Astrocyte (in vitro differentiated cells and primary cell): ENCODE data around the gene PRKRA. TPM values are rescaled to one million over a fixed set of nuclear protein-coding genes. Genes with fewer than 3 reads are reported as not detected.

Source experiments
- DNase-seq: peaks from one replicate; pipeline ENCODE4 v3.0.0-alpha.2; 2010; ENCODE audit warnings: low read depth
- FAIRE-seq: peaks from 2 replicates; lab custom pipeline; 2011; peaks lifted over from hg19 to GRCh38; lab: Jason Lieb, UNC
- H2AFZ ChIP-seq: 2 replicates; pipeline ENCODE4 v1.6.0; 2012; ENCODE audit warnings: low read depth, low read length, inconsistent platforms
- H3K27ac ChIP-seq: 2 replicates; pipeline ENCODE4 v1.5.1; 2011; ENCODE audit warnings: low read depth, low read length, inconsistent platforms
- H3K27me3 ChIP-seq: 2 replicates; pipeline ENCODE4 v1.6.0; 2011; ENCODE audit warnings: low read length, inconsistent platforms; ENCODE audit not compliant: insufficient read depth
- H3K36me3 ChIP-seq: 2 replicates; pipeline ENCODE4 v1.5.1; 2011; ENCODE audit warnings: low read length, inconsistent platforms; ENCODE audit not compliant: insufficient read depth
- H3K4me1 ChIP-seq: 2 replicates; pipeline ENCODE4 v1.5.1; 2011; ENCODE audit warnings: low read length, inconsistent platforms; ENCODE audit not compliant: insufficient read depth
- H3K4me2 ChIP-seq: 2 replicates; pipeline ENCODE4 v1.6.0; 2012; ENCODE audit warnings: low read length, inconsistent platforms
- H3K4me3 ChIP-seq: 2 replicates; pipeline ENCODE4 v1.5.1; 2011; ENCODE audit warnings: low read depth, mild to moderate bottlenecking, low read length, inconsistent platforms; ENCODE audit not compliant: insufficient read depth
- H3K79me2 ChIP-seq: 2 replicates; pipeline ENCODE4 v1.6.0; 2012; ENCODE audit warnings: mild to moderate bottlenecking, low read length, inconsistent platforms; ENCODE audit not compliant: insufficient read depth
- H3K9ac ChIP-seq: 2 replicates; pipeline ENCODE4 v1.6.0; 2012; ENCODE audit warnings: mild to moderate bottlenecking, low read length, inconsistent platforms
- H3K9me3 ChIP-seq: 2 replicates; pipeline ENCODE4 v1.5.1; 2012; ENCODE audit warnings: low read depth, mild to moderate bottlenecking, low read length, inconsistent platforms; ENCODE audit not compliant: insufficient read depth
- H4K20me1 ChIP-seq: 2 replicates; pipeline ENCODE4 v1.6.0; 2012; ENCODE audit warnings: low read length, inconsistent platforms; ENCODE audit not compliant: insufficient read depth
- H3K27ac Mint-ChIP-seq: one replicate; pipeline ENCODE4 v1.8.0; 2021; ENCODE audit warnings: mild to moderate bottlenecking, mixed read lengths; ENCODE audit not compliant: unreplicated experiment
- H3K27me3 Mint-ChIP-seq: one replicate; pipeline ENCODE4 v1.8.0; 2021; ENCODE audit warnings: low read depth, mixed read lengths; ENCODE audit not compliant: unreplicated experiment
- H3K36me3 Mint-ChIP-seq: one replicate; pipeline ENCODE4 v1.8.0; 2021; ENCODE audit warnings: low read depth, mixed read lengths; ENCODE audit not compliant: unreplicated experiment
- H3K4me1 Mint-ChIP-seq: one replicate; pipeline ENCODE4 v1.8.0; 2021; ENCODE audit warnings: low read depth, mixed read lengths; ENCODE audit not compliant: unreplicated experiment
- H3K4me3 Mint-ChIP-seq: one replicate; pipeline ENCODE4 v1.8.0; 2021; ENCODE audit warnings: mild to moderate bottlenecking, moderate library complexity, mixed read lengths; ENCODE audit not compliant: unreplicated experiment
- H3K9me3 Mint-ChIP-seq: one replicate; pipeline ENCODE4 v1.8.0; 2021; ENCODE audit warnings: mild to moderate bottlenecking, mixed read lengths; ENCODE audit not compliant: unreplicated experiment
- EZH2 ChIP-seq: IDR thresholded peaks from 2 replicates; pipeline ENCODE4 v1.6.1; 2012; ENCODE audit warnings: mild to moderate bottlenecking, low read length, inconsistent platforms; ENCODE audit not compliant: insufficient read depth
- total RNA-seq: library from RNA; stranded (reverse); gene quantifications from 2 replicates; pipeline ENCODE4 v1.2.1, GENCODE V29; 2021
- TF ChIP-seq, protein P1 (sequence below): IDR thresholded peaks from 2 replicates; pipeline ENCODE4 v1.5.1; 2011; ENCODE audit warnings: low read depth, mild to moderate bottlenecking, inconsistent platforms, low read length, moderate library complexity; ENCODE audit not compliant: insufficient read depth

Gene PRKRA
- total RNA-seq, 1 donor from 2014 or later, result 43.2 TPM

DNA sequence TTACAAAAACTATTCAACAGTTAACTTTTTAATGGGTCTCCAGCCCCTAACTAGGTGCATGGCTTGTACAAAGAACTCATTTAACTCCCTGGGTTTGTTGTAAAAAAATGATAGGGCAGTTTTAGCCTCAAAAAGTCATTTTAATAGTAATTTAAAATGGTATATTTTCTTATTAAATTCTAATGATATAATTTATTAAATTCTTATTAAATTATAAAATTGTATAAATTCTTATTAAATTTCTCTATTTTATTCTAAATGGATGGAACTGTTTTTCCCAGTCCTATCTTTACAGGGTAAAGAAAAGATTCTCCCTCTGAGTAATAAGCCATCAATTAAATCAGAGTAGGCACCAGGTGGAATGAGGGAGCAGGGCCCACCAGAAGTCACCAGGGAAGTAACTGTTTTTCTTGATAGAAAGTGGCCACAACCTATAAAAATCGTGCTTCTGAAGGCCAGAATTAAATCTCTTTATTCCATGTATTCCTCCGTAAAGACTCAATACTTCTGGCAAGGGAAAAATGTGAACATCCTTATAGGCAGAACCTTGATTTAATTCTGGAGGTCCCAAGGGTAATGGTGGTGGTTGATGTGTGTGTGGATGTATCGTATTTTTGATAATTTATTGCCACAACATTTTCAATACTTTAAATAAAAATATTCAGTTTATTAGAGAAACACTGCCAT is 26.6 kb upstream of the PRKRA start:
- Histone ChIP-seq H3K27me3 (no peaks in the 10 kb centered on the region), H3K4me3 (peak overlapping the region; percentile 98), H3K79me2 (peaks cover 41% of the 10 kb centered on the region), H3K4me1 (peaks cover 15% of the 10 kb centered on the region), H4K20me1 (peaks cover 14% of the 10 kb centered on the region), H3K4me2 (peak overlapping the region; percentile 94), H3K9me3 (no peaks in the 10 kb centered on the region), H3K36me3 (no peaks in the 10 kb centered on the region), H3K9ac (peak overlapping the region; percentile 94), H3K27ac (peak overlapping the region; percentile 93), H2AFZ (peak overlapping the region; percentile 49)
- FAIRE-seq (no peak), DNase-seq (no peak)
- TF ChIP-seq, protein P1, sequence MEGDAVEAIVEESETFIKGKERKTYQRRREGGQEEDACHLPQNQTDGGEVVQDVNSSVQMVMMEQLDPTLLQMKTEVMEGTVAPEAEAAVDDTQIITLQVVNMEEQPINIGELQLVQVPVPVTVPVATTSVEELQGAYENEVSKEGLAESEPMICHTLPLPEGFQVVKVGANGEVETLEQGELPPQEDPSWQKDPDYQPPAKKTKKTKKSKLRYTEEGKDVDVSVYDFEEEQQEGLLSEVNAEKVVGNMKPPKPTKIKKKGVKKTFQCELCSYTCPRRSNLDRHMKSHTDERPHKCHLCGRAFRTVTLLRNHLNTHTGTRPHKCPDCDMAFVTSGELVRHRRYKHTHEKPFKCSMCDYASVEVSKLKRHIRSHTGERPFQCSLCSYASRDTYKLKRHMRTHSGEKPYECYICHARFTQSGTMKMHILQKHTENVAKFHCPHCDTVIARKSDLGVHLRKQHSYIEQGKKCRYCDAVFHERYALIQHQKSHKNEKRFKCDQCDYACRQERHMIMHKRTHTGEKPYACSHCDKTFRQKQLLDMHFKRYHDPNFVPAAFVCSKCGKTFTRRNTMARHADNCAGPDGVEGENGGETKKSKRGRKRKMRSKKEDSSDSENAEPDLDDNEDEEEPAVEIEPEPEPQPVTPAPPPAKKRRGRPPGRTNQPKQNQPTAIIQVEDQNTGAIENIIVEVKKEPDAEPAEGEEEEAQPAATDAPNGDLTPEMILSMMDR, result no peak
- TF ChIP-seq EZH2, result no peak
- peak overlapping the region; percentile 91 for H3K4me3 Mint-ChIP-seq
- no peaks in the 10 kb centered on the region for H3K9me3 Mint-ChIP-seq
- no peaks in the 10 kb centered on the region for H3K27me3 Mint-ChIP-seq
- H3K27ac Mint-ChIP-seq, result peak overlapping the region; percentile 98
- H3K4me1 Mint-ChIP-seq, result peaks cover 20% of the 10 kb centered on the region
- no peaks in the 10 kb centered on the region for H3K36me3 Mint-ChIP-seq

DNA sequence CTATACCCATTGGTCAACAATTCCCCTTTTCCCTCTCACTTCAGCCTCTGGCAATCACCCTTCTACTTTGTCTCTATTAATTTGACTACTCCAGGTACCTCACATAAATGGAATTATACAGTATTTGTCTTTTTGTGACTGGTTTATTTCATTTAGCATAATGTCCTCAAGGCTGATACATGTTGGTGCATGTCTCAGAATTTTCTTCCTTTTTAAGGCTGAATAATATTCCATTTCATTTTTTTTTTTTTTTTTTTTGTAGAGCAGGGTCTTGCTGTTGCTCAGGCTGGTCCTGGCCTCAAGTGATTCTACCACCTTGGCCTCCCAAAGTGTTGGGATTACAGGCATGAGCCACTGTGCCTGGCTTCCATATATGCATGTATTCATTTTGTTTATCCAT is 25.5 kb upstream of the PRKRA start:
- Histone ChIP-seq H3K79me2 (peaks cover 29% of the 10 kb centered on the region), H3K4me3 (no peak overlapping the region), H2AFZ (no peak overlapping the region), H3K9ac (no peak overlapping the region), H3K36me3 (no peaks in the 10 kb centered on the region), H3K27ac (no peak overlapping the region), H3K4me1 (peaks cover 9% of the 10 kb centered on the region), H3K4me2 (no peak overlapping the region), H3K27me3 (no peaks in the 10 kb centered on the region), H3K9me3 (no peaks in the 10 kb centered on the region), H4K20me1 (peaks cover 3% of the 10 kb centered on the region)
- no peaks in the 10 kb centered on the region for H3K36me3 Mint-ChIP-seq
- no peak for FAIRE-seq
- H3K9me3 Mint-ChIP-seq, result no peaks in the 10 kb centered on the region
- DNase-seq, result no peak
- TF ChIP-seq EZH2, result no peak
- TF ChIP-seq, protein P1, result no peak
- peak overlapping the region; percentile 70 for H3K4me3 Mint-ChIP-seq
- no peak overlapping the region for H3K27ac Mint-ChIP-seq
- no peaks in the 10 kb centered on the region for H3K27me3 Mint-ChIP-seq
- H3K4me1 Mint-ChIP-seq, result peaks cover 10% of the 10 kb centered on the region

DNA sequence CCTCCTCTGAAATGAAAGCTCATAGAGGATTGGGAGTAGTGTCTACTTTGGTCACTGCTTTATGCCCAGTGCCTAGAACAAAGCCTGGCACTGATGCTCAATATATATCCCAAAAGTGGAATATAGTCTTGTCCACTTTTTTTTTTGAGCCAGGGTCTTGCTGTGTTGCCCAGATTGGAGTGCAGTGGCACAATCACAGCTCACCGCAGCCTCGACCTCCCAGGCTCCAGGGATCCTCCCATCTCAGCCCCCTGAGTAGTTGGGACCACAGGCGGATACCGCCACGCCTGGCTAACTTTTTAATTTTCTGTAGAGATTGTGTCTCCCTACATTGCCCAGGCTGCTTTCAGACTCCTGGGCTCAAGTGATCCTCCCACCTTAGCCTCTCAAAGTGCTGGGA is 23.6 kb upstream of the PRKRA start:
- Histone ChIP-seq H3K27me3 (no peaks in the 10 kb centered on the region), H3K4me2 (no peak overlapping the region), H3K4me3 (no peak overlapping the region), H3K4me1 (peaks cover 3% of the 10 kb centered on the region), H2AFZ (no peak overlapping the region), H3K27ac (no peak overlapping the region), H4K20me1 (no peaks in the 10 kb centered on the region), H3K9ac (no peak overlapping the region), H3K79me2 (peaks cover 20% of the 10 kb centered on the region), H3K36me3 (no peaks in the 10 kb centered on the region), H3K9me3 (no peaks in the 10 kb centered on the region)
- TF ChIP-seq, protein P1, result no peak
- TF ChIP-seq EZH2, result no peak
- no peak for DNase-seq
- no peak for FAIRE-seq
- Mint-ChIP-seq H3K4me1 (peaks cover 7% of the 10 kb centered on the region), H3K4me3 (no peak overlapping the region), H3K9me3 (no peaks in the 10 kb centered on the region), H3K36me3 (no peaks in the 10 kb centered on the region), H3K27ac (no peak overlapping the region), H3K27me3 (no peaks in the 10 kb centered on the region)
